HG02981 (cell line): Measurements from ENCODE around the gene PMPCA.

Experiments
- ATAC-seq: cut with Tn5 transposase; IDR thresholded peaks from one replicate; pipeline ENCODE4 v1.9.1; 2021; ENCODE audit warnings: mild to moderate bottlenecking, moderate library complexity; ENCODE audit not compliant: unreplicated experiment

The PMPCA gene

DNA sequence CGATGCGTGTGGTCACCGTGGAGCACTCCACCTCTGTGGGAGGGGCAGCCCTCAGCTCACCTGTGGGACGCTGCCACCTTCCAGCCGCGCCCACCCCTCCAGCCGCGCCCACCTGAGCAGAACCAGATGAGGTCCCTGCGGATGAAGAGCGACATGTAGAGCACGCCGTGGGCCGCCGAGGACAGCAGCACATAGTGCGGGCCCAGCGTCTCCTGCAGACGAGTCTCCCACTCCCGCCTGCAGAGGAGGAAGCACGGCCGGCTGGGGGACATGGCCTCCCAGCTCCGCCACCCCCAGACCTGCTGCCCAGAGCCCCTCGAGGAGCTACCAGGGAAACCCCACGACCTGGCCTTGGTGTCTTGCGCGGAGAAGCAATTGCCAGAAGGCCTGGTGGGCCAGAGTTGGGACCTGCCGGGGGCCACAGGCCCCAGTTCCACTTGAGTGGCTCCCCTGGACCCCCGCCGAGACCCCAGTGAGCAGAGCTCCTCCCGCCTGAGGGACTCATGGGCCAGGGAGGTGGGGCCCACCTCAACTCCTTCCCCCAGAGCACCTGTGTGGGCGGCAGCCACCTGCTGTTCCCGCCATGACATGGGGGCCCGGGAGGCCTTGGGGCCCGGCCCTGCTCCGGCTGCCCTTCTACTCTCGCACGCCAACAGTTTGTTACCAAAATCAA is 22.7 kb downstream of the PMPCA start:
- ATAC-seq: no peak

DNA sequence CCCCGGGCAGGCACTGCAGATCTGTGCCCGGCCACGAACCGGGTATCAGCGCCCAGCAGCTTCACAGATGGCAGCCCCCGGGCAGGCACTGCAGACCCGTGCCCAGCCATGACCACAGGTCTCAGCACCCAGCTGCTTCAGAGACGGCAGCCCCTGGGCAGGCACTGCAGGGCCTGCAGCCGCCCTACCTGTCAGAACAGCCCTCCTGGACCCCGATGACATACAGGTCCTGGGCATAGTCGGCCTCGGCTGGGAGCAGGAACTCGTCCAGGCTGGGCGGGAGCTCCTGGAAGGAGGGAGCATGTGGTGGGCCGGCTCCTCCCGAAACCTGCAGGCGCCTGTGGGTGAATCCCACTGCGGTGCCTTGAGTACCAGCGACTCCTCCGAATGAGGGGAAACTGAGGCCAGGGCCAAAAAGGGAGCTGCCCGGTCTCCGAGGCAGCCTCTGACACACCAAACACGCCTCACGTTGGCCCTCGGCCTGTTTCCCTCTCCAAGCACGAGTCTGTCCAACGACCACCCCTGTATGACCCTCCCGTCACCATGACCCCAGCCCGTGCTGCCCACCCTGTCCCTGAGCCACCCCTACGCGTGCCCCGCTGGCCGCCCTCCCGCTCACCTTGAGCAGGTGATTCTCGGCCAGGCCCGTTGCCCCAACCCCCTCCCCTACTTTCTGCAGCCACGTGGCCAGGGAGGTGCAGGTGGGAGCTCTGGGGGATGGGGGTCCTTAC is 23.6 kb downstream of the PMPCA start:
- no peak for ATAC-seq

DNA sequence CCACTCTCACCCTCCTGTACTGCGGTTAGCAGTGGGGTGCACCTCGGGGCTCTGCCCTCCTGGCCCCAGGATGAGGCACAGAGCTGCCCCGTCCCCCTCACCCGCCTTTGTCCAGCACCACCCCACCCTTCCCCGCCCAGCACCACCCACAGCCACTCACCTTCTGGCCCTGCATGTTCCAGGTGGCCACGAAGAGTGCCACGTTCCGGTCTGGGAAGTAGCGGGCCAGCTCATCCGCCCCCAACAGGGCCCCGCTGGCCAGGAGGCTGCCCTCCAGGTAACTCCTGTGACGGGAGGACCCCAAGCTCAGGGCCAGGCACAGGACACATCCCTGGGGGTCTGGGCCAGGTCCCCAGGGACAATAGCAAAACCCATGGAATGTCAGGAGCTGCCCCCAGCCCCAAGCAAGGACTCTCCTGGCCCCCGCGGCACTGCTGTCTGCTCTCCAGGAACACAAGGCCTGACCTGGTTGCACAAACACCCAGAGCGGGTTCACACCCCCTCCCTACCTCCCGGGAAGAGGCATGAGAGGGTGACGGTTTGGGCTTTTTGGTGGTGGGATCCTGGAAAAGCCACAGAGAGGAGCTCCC is 24.2 kb downstream of the PMPCA start:
- no peak for ATAC-seq

DNA sequence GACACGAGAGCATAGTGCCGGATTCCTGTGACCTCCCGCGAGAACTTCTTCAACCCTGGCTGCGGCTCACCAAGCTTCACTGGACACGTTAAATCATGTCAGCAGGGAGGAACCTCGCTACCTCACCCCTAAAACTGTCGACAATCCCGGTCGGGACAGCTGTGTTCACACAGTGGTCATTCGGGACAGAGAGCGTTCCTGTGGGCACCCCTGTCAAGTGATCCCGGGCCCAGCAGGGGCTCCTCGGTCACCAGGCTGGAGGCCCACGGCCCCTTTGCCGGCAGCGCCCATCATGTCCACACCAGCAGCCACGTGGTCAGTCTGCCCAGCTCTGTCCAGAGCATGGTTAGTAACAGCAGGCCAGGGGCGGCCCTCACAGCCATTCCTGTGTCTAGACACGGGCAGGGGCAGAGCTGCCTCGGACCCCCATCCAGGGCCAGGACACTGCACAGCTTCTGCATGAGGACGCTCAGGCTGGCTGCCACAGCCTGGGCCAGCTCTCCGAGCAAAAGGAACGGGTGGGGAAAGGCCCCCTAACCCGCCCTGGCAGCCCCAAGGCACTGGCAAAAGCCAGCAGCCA is 25.7 kb downstream of the PMPCA start:
- no peak for ATAC-seq

- ATAC-seq: no peak
These were observed 27.0 kb downstream of the PMPCA start for GRCh38 chr9:136437430-136437829.

GRCh38 chr9:136437839-136438547 is 27.5 kb downstream of the PMPCA start:
- ATAC-seq: no peak

DNA sequence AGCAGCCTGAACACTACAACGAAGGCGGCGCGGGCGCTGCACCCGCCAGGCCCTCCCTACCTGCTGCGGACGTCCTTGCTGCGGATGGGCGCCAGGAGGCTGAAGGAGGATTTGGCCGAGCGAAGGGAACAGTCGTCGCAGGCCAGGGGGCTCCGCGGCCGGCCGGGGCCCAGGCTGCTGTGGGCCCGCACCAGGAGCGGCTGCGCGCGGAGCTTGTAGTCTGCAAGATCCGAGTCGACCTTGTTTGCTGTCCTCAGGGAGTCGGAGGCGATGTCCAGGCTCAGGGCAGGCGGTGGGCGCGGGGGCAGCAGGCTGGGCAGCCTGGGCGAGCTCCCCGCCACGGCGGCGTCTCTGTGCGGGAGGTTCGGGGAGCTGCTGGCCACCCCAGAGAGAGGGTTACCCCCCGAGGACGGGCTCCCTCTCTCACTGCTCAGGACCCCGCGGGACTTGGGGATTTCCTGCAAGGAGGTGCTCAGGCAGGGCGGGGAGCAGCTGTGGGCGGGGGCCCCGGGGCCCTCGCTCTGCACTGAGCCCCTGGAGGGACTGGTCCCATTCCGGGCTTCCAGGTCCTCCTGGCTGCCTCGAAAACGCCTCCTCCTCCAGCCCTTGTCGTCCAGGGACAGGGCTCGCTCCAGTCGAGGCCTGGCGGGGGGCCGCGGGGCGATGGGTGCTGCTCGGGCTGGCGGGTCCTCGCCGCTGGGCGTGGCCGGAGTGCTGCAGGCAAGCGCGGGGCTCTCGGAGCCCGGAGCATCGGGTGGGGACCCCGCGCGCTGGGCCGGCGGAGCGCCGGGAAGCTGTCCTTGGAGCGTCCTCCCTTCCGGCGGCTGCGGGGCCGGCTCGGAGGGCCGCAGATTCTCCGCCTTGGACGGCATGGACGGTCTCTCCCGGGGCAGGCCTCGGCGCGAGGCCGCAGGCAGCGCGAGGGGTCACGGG is 28.4 kb downstream of the PMPCA start:
- peak; percentile 40 for ATAC-seq

DNA sequence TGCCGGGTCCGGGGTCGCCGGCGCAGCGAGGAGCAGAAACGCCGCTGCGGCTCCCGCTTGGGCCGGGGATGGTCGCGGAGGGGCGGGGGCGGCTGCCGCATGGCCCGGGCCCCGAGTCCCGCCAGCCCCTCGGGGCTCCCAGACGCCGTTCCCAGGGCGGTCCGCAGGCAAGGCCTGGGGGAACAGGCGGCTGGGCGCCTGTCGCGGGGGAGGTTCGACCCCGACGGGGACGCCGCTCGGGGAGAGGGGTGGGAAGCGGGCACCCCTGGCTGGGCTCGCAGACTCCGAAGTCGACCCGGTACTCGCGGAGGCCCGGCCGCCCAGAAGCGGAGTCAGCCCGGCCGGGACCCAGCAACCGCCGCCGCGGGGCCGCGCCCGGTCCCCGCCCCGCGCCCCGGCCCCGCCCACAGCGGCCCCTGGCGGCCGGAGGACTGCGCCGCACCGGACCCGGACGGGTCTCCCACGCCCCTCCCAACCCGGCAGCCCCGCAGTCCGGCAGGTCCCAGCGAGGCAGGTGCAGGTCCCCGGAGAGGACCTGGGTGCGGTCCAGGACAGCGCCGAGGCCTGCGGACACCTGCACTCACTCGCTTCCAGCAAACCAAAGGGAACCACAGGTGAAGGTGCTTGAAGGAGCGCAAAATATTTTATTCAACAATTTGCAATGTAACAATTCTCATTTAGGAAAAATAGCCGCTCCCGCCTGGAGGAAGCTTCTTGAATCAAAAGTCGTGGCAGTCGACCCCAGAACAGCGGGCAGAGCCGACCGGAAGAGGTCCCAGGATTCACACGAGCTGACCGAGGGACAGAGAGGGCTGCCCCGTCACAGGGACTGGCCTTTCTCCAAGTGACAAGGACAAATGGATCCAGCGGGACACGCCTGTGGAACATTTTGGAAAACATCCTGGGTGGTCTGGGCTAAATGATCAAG is 29.3 kb downstream of the PMPCA start, which contains the start of gene INPP5E:
Gene INPP5E, minus strand, starts transcription at position 365 of the 928 bp plus-strand sequence. CDS start 426 bp downstream, outside the sequence.
- ATAC-seq: peak; percentile 59

- ATAC-seq: no peak
These were observed 30.8 kb downstream of the PMPCA start for GRCh38 chr9:136441191-136441680.

- ATAC-seq: no peak
These were observed 31.3 kb downstream of the PMPCA start for GRCh38 chr9:136441681-136442245.

GRCh38 chr9:136442265-136442664 is 31.8 kb downstream of the PMPCA start:
- ATAC-seq: no peak

- no peak for ATAC-seq
These were observed 32.6 kb downstream of the PMPCA start for GRCh38 chr9:136443087-136443486.

DNA sequence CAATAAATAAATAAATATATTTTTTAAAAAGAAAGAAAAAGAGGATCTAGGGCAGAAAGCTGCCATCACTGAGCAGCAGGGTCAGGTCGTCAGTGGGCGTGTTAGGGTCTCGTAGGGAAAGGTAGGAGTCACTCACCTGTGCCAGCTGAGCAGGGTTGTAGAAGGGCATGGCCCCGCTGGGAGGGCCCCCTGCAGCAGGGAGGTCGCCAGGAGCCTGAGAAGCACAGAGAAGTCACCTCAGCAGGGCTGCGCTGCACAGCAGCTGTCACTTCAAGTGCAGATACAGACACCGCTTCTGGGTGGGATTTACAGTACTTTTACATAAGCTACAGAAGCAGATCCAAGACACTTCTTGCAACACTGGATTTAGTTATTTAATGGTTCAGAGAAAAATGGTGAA is 33.2 kb downstream of the PMPCA start:
- no peak for ATAC-seq

DNA sequence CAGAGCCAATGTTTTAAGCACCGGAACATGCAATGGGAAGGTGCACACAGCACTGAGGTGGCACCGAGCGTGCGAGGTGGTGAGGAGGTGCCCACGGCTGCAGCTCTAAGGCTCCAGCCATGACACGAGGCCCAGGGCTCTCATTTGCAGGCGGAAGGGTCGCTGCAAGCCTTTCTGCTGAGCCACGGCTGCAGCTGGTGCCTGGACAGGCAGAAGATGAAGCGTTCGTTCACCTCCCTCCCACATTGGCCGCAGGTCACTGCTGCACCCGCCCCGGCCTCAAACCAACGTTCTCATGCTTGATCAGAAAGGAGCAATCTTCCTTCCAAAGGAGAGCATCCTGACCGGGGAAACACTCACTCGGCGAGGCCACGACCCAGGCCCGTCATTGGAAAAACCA is 33.6 kb downstream of the PMPCA start:
- ATAC-seq: no peak

DNA sequence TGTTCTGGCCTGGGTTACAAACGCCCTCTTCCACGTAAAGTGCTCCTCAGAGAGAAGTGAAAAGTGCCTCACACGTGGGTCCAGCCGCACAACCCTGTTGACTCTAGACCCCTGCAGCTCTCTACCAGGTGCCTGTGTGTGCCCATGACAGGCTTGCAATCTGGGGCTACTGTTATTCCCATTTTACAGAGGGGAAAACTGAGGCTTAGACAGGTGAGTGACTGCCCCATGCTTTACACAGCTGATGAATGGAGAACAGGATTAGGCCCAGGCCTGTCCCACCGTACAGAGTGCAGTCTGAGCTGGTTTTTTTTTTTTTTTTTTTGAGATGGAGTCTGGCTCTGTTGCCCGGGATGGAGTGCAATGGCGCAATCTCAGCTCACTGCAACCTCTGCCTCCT is 35.3 kb downstream of the PMPCA start:
- ATAC-seq: no peak

GRCh38 chr9:136447173-136447778 is 36.8 kb downstream of the PMPCA start:
- no peak for ATAC-seq

DNA sequence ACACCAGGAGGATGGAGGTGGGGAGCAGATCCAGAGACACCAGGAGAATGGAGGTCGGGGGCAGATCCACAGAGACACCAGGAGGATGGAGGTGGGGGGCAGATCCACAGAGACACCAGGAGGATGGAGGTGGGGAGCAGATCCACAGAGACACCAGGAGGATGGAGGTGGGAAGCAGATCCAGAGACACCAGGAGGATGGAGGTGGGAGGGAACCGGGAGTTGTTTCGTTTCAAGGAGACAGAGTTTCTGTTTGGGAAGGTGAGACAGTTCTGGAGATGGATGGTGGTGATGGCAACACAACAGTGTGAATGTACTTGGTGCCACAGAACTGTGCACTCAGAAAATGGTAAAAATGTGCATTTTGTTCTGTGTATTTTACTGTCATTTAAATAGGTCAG is 38.2 kb downstream of the PMPCA start:
- ATAC-seq: no peak
